ENCODE results near the gene WDR75. TPM values are rescaled to one million over a fixed set of nuclear protein-coding genes. Genes with fewer than 3 reads are reported as not detected.
A peak's percentile ranks its signal among the peaks of the same experiment; 100 is the strongest.

WDR75 gene
- total and polyA plus RNA-seq, 4 donors, result 16.3 to 50.1 (median 23.2) TPM

- no peaks in the 10 kb centered on the region for H3K9me3 ChIP-seq (ENCODE audit: control insufficient read depth in 4 of 4, insufficient read depth in 3 of 4, low read length in 3 of 4)
- ATAC-seq (ENCODE audit: insufficient read depth, low FRiP score) (no peak), DNase-seq (no peak)
- no peak overlapping the region for H3K9ac ChIP-seq (ENCODE audit: insufficient read depth in 1 of 2, low read length in 2 of 2)
- no peak overlapping the region for H3K4me3 ChIP-seq
- H3K27ac ChIP-seq (ENCODE audit: low read depth in 1 of 2, low read length in 1 of 2), result peak overlapping the region in 1 of 2 donors; percentile 2
- WGBS, 2 donors, result 69 to 79% methylated on average over 1 of the region's 1 CpG
- peaks cover 20 to 51% (median 38%) of the 10 kb centered on the region in 4 donors for H3K36me3 ChIP-seq (ENCODE audit: control insufficient read depth in 4 of 4, insufficient read depth in 4 of 4, low read length in 4 of 4)
- H3K4me1 ChIP-seq (ENCODE audit: control insufficient read depth in 5 of 5, insufficient read depth in 5 of 5, low read length in 5 of 5), result peaks cover 0 to 3% (median 0%) of the 10 kb centered on the region in 5 donors
- no peak for TF ChIP-seq CTCF (IDR thresholded peaks at IDR 0.05; ENCODE audit: control extremely low read depth, extremely low read depth)
- no peaks in the 10 kb centered on the region for H3K27me3 ChIP-seq (ENCODE audit: control insufficient read depth in 3 of 3, insufficient read depth in 3 of 3, low read length in 2 of 3)
Measured at GRCh38 chr2:189465076-189465475, 23.8 kb downstream of the WDR75 start.

GRCh38 chr2:189465478-189465877 is 24.2 kb downstream of the WDR75 start:
- no peak overlapping the region for H3K4me3 ChIP-seq
- no peak overlapping the region for H3K9ac ChIP-seq (ENCODE audit: insufficient read depth in 1 of 2, low read length in 2 of 2)
- H3K27ac ChIP-seq (ENCODE audit: low read depth in 1 of 2, low read length in 1 of 2), result peak overlapping the region in 1 of 2 donors; percentile 2
- no peaks in the 10 kb centered on the region for H3K27me3 ChIP-seq (ENCODE audit: control insufficient read depth in 3 of 3, insufficient read depth in 3 of 3, low read length in 2 of 3)
- no peaks in the 10 kb centered on the region for H3K9me3 ChIP-seq (ENCODE audit: control insufficient read depth in 4 of 4, insufficient read depth in 3 of 4, low read length in 3 of 4)
- peaks cover 0 to 3% (median 0%) of the 10 kb centered on the region in 5 donors for H3K4me1 ChIP-seq (ENCODE audit: control insufficient read depth in 5 of 5, insufficient read depth in 5 of 5, low read length in 5 of 5)
- ATAC-seq (ENCODE audit: insufficient read depth, low FRiP score), result no peak
- peaks cover 16 to 50% (median 39%) of the 10 kb centered on the region in 4 donors for H3K36me3 ChIP-seq (ENCODE audit: control insufficient read depth in 4 of 4, insufficient read depth in 4 of 4, low read length in 4 of 4)
- 76 to 85% methylated on average over 3 of the region's 3 CpGs for WGBS, 2 donors
- no peak for DNase-seq
- no peak for TF ChIP-seq CTCF (IDR thresholded peaks at IDR 0.05; ENCODE audit: control extremely low read depth, extremely low read depth)

- H3K4me1 ChIP-seq (ENCODE audit: control insufficient read depth in 5 of 5, insufficient read depth in 5 of 5, low read length in 5 of 5), result peaks cover 0 to 3% (median 0%) of the 10 kb centered on the region in 5 donors
- H3K27ac ChIP-seq (ENCODE audit: low read depth in 1 of 2, low read length in 1 of 2), result no peak overlapping the region
- no peaks in the 10 kb centered on the region for H3K27me3 ChIP-seq (ENCODE audit: control insufficient read depth in 3 of 3, insufficient read depth in 3 of 3, low read length in 2 of 3)
- peaks cover 15 to 50% (median 38%) of the 10 kb centered on the region in 4 donors for H3K36me3 ChIP-seq (ENCODE audit: control insufficient read depth in 4 of 4, insufficient read depth in 4 of 4, low read length in 4 of 4)
- no peaks in the 10 kb centered on the region for H3K9me3 ChIP-seq (ENCODE audit: control insufficient read depth in 4 of 4, insufficient read depth in 3 of 4, low read length in 3 of 4)
- TF ChIP-seq CTCF (IDR thresholded peaks at IDR 0.05; ENCODE audit: control extremely low read depth, extremely low read depth), result no peak
- H3K9ac ChIP-seq (ENCODE audit: insufficient read depth in 1 of 2, low read length in 2 of 2), result no peak overlapping the region
- 93 to 94% methylated on average over 4 of the region's 4 CpGs for WGBS, 2 donors
- no peak overlapping the region for H3K4me3 ChIP-seq
- no peak for ATAC-seq (ENCODE audit: insufficient read depth, low FRiP score)
- DNase-seq, result no peak
Measured at GRCh38 chr2:189466046-189466445, 24.8 kb downstream of the WDR75 start.

- H3K9me3 ChIP-seq (ENCODE audit: control insufficient read depth in 4 of 4, insufficient read depth in 3 of 4, low read length in 3 of 4), result no peaks in the 10 kb centered on the region
Measured at GRCh38 chr2:189466656-189467055, 25.4 kb downstream of the WDR75 start.

More at GRCh38 chr2:189466656-189467055, 25.4 kb downstream of the WDR75 start:
- TF ChIP-seq CTCF (IDR thresholded peaks at IDR 0.05; ENCODE audit: control extremely low read depth, extremely low read depth), result peak; percentile 44
- DNase-seq (peak in 2 of 3 donors; percentile 70 to 76), ATAC-seq (ENCODE audit: insufficient read depth, low FRiP score) (no peak)
- H3K36me3 ChIP-seq (ENCODE audit: control insufficient read depth in 4 of 4, insufficient read depth in 4 of 4, low read length in 4 of 4), result peaks cover 15 to 52% (median 40%) of the 10 kb centered on the region in 4 donors
- H3K4me1 ChIP-seq (ENCODE audit: control insufficient read depth in 5 of 5, insufficient read depth in 5 of 5, low read length in 5 of 5), result peaks cover 0 to 3% (median 0%) of the 10 kb centered on the region in 5 donors
- H3K9ac ChIP-seq (ENCODE audit: insufficient read depth in 1 of 2, low read length in 2 of 2), result no peak overlapping the region
- H3K4me3 ChIP-seq, result no peak overlapping the region
- no peaks in the 10 kb centered on the region for H3K27me3 ChIP-seq (ENCODE audit: control insufficient read depth in 3 of 3, insufficient read depth in 3 of 3, low read length in 2 of 3)
- H3K27ac ChIP-seq (ENCODE audit: low read depth in 1 of 2, low read length in 1 of 2), result no peak overlapping the region
